ENCODE data around the gene SPAG4.

DNA sequence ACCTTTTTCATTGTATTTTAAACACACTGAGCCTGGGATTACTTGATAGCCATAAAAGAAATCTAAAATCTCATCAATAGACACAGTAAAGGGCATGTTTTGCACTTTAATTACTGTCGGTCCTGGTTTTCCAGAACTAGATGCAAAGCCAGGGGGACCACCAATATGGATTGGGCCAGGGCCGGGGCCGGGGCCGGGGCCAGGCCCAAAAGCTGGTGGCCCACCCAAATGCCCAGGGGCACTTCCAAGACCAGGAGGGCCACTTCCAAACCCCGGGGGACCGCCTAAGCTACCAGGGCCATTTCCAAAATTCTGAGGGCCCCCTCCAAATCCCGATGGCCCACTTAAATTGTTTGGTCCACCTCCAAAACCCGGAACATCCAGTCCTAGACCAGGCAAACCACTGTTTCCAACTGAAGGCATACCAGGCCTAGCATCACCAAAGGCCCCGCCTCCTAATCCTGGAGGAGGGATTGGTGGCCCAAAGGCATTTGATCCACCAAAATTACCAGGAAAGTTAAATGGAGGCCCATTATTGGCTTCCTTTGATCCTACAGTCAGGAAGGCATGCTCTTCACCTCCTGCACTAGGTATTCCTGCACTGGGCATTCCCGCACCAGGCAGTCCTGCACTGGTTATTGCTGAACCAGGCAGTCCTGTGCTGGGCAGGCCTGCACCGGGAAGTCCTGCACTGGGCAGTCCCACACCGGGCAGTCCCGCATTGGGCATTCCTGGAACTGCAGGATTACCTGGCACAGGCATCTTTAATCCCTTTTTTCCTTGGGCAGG lies 37.2 kb downstream of the SPAG4 start:
- TF ChIP-seq, protein P1, sequence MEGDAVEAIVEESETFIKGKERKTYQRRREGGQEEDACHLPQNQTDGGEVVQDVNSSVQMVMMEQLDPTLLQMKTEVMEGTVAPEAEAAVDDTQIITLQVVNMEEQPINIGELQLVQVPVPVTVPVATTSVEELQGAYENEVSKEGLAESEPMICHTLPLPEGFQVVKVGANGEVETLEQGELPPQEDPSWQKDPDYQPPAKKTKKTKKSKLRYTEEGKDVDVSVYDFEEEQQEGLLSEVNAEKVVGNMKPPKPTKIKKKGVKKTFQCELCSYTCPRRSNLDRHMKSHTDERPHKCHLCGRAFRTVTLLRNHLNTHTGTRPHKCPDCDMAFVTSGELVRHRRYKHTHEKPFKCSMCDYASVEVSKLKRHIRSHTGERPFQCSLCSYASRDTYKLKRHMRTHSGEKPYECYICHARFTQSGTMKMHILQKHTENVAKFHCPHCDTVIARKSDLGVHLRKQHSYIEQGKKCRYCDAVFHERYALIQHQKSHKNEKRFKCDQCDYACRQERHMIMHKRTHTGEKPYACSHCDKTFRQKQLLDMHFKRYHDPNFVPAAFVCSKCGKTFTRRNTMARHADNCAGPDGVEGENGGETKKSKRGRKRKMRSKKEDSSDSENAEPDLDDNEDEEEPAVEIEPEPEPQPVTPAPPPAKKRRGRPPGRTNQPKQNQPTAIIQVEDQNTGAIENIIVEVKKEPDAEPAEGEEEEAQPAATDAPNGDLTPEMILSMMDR (conservative IDR thresholded peaks at IDR 0.05; ENCODE audit: low read depth, low read length) = no peak
- TF ChIP-seq EZH2 (IDR thresholded peaks at IDR 0.05; ENCODE audit: borderline replicate concordance, low read depth, low read length, poor library complexity, severe bottlenecking) = no peak
